H1 (cell line): Measurements from ENCODE around the gene CEP192. TPM values are rescaled to one million over a fixed set of nuclear protein-coding genes. Genes with fewer than 3 reads are reported as not detected.
A peak's percentile ranks its signal among the peaks of the same experiment; 100 is the strongest.

Source experiments
- NANOG ChIP-seq: IDR thresholded peaks from 2 replicates; pipeline ENCODE4 v1.6.1; 2011; ENCODE audit warnings: low read length, low read depth, mild to moderate bottlenecking, inconsistent platforms; ENCODE audit not compliant: insufficient read depth, poor library complexity, severe bottlenecking
- POLR2AphosphoS5 ChIP-seq: IDR thresholded peaks from 2 replicates; pipeline ENCODE4 v1.6.1; 2011; ENCODE audit warnings: low read depth, low read length
- RFX5 ChIP-seq: IDR thresholded peaks from 2 replicates; pipeline ENCODE4 v1.6.1; 2011; ENCODE audit warnings: low read depth, low read length, improper control_type of control experiment, borderline replicate concordance
- RNF2 ChIP-seq: fragments of 200-900, 300-1000 bp; sonication (generic); IDR thresholded peaks from 2 replicates; pipeline ENCODE4 v1.7.1; 2016; ENCODE audit warnings: borderline replicate concordance, low read depth, mild to moderate bottlenecking, antibody characterized with exemption, low read length; ENCODE audit not compliant: poor library complexity, severe bottlenecking; ENCODE audit errors: missing control alignments
- SAP30 ChIP-seq: fragments of 300-600 bp; sonication (generic); IDR thresholded peaks from 2 replicates; pipeline ENCODE4 v1.7.1; 2012; ENCODE audit warnings: low read length, moderate library complexity, mild to moderate bottlenecking, inconsistent platforms; ENCODE audit not compliant: insufficient read depth, insufficient replicate concordance
- SP4 ChIP-seq: IDR thresholded peaks from 2 replicates; pipeline ENCODE4 v1.6.1; 2012; ENCODE audit warnings: low read length, inconsistent platforms
- YY1 ChIP-seq: IDR thresholded peaks from 2 replicates; pipeline ENCODE4 v1.6.1; 2011; ENCODE audit warnings: low read depth, mild to moderate bottlenecking, low read length
- polyA plus RNA-seq, 7 experiments: library from polyadenylated mRNA; depleted of rRNA in 3 of 7; stranded (reverse) in 5 of 7; unstranded in 2 of 7; fragments of >200 nt in 5 of 7; fragments of 200-250 nt in 2 of 7; gene quantifications; 1 replicate in 5 of 7; 2 replicates in 1 of 7; 4 replicates in 1 of 7; pipeline versions ENCODE4 v1.2.1 to v1.2.3, GENCODE V29; 2011 to 2013; ENCODE audit warnings: missing spikeins in 2 of 7, mixed read lengths in 2 of 7
- total RNA-seq: library from RNA; stranded (reverse); fragmentation: NEBNext Ultra II Directional; extraction: Animal tissue kit (Norgen Biotek cat#: 25700); gene quantifications from 2 replicates; pipeline ENCODE4 v1.2.1, GENCODE V29; 2021
- TF ChIP-seq, protein P1 (sequence below): fragments of 300-600 bp; sonication (generic); IDR thresholded peaks from 2 replicates; pipeline ENCODE4 v1.7.1; 2012; ENCODE audit warnings: low read length, moderate library complexity, mild to moderate bottlenecking, inconsistent platforms; ENCODE audit not compliant: insufficient replicate concordance
- TF ChIP-seq, protein P2 (sequence below): IDR thresholded peaks from 2 replicates; pipeline ENCODE4 v1.6.1; 2011; ENCODE audit warnings: low read depth, mild to moderate bottlenecking, low read length; ENCODE audit not compliant: insufficient read depth

Gene CEP192
- total and polyA plus RNA-seq, 2 of the 8 experiments (the other 6 are each of a cell fraction or from before 2014, with no cell fraction given) = 13.4 to 23.1 TPM

GRCh38 chr18:12948050-12948804 is 42.9 kb upstream of the CEP192 start (continued):
- TF ChIP-seq, protein P1, sequence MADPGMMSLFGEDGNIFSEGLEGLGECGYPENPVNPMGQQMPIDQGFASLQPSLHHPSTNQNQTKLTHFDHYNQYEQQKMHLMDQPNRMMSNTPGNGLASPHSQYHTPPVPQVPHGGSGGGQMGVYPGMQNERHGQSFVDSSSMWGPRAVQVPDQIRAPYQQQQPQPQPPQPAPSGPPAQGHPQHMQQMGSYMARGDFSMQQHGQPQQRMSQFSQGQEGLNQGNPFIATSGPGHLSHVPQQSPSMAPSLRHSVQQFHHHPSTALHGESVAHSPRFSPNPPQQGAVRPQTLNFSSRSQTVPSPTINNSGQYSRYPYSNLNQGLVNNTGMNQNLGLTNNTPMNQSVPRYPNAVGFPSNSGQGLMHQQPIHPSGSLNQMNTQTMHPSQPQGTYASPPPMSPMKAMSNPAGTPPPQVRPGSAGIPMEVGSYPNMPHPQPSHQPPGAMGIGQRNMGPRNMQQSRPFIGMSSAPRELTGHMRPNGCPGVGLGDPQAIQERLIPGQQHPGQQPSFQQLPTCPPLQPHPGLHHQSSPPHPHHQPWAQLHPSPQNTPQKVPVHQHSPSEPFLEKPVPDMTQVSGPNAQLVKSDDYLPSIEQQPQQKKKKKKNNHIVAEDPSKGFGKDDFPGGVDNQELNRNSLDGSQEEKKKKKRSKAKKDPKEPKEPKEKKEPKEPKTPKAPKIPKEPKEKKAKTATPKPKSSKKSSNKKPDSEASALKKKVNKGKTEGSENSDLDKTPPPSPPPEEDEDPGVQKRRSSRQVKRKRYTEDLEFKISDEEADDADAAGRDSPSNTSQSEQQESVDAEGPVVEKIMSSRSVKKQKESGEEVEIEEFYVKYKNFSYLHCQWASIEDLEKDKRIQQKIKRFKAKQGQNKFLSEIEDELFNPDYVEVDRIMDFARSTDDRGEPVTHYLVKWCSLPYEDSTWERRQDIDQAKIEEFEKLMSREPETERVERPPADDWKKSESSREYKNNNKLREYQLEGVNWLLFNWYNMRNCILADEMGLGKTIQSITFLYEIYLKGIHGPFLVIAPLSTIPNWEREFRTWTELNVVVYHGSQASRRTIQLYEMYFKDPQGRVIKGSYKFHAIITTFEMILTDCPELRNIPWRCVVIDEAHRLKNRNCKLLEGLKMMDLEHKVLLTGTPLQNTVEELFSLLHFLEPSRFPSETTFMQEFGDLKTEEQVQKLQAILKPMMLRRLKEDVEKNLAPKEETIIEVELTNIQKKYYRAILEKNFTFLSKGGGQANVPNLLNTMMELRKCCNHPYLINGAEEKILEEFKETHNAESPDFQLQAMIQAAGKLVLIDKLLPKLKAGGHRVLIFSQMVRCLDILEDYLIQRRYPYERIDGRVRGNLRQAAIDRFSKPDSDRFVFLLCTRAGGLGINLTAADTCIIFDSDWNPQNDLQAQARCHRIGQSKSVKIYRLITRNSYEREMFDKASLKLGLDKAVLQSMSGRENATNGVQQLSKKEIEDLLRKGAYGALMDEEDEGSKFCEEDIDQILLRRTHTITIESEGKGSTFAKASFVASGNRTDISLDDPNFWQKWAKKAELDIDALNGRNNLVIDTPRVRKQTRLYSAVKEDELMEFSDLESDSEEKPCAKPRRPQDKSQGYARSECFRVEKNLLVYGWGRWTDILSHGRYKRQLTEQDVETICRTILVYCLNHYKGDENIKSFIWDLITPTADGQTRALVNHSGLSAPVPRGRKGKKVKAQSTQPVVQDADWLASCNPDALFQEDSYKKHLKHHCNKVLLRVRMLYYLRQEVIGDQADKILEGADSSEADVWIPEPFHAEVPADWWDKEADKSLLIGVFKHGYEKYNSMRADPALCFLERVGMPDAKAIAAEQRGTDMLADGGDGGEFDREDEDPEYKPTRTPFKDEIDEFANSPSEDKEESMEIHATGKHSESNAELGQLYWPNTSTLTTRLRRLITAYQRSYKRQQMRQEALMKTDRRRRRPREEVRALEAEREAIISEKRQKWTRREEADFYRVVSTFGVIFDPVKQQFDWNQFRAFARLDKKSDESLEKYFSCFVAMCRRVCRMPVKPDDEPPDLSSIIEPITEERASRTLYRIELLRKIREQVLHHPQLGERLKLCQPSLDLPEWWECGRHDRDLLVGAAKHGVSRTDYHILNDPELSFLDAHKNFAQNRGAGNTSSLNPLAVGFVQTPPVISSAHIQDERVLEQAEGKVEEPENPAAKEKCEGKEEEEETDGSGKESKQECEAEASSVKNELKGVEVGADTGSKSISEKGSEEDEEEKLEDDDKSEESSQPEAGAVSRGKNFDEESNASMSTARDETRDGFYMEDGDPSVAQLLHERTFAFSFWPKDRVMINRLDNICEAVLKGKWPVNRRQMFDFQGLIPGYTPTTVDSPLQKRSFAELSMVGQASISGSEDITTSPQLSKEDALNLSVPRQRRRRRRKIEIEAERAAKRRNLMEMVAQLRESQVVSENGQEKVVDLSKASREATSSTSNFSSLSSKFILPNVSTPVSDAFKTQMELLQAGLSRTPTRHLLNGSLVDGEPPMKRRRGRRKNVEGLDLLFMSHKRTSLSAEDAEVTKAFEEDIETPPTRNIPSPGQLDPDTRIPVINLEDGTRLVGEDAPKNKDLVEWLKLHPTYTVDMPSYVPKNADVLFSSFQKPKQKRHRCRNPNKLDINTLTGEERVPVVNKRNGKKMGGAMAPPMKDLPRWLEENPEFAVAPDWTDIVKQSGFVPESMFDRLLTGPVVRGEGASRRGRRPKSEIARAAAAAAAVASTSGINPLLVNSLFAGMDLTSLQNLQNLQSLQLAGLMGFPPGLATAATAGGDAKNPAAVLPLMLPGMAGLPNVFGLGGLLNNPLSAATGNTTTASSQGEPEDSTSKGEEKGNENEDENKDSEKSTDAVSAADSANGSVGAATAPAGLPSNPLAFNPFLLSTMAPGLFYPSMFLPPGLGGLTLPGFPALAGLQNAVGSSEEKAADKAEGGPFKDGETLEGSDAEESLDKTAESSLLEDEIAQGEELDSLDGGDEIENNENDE = no peak
- TF ChIP-seq SAP30 (no peak), YY1 (peak; percentile 48; the same call in 1 of the 2 replicates), POLR2AphosphoS5 (peak; percentile 72), RFX5 (no peak), NANOG (no peak), RNF2 (peak; percentile 33), SP4 (0 out of 2 replicates have a peak, but pooled peaks have one; percentile 26)
- TF ChIP-seq, protein P2, sequence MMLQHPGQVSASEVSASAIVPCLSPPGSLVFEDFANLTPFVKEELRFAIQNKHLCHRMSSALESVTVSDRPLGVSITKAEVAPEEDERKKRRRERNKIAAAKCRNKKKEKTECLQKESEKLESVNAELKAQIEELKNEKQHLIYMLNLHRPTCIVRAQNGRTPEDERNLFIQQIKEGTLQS = no peak
